H9 (cell line): ENCODE results near the gene SELENOH. TPM values are rescaled to one million over a fixed set of nuclear protein-coding genes. Genes with fewer than 3 reads are reported as not detected.

Experiments used
- DNase-seq: peaks from one replicate; pipeline ENCODE4 v3.0.0-alpha.2; 2017
- H2AFZ ChIP-seq: one replicate; pipeline ENCODE4 v1.6.1; 2013; ENCODE audit warnings: mild to moderate bottlenecking, low read length, control low read depth, moderate library complexity
- H2AK5ac ChIP-seq: 2 replicates; pipeline ENCODE4 v1.6.1; 2013; ENCODE audit warnings: low read length, control low read depth, mixed read lengths; ENCODE audit not compliant: insufficient read length
- H2BK120ac ChIP-seq: one replicate; pipeline ENCODE4 v1.6.1; 2013; ENCODE audit warnings: low read depth, mild to moderate bottlenecking, low read length, control low read depth, inconsistent platforms; ENCODE audit not compliant: poor library complexity, severe bottlenecking
- H2BK12ac ChIP-seq: 2 replicates; pipeline ENCODE4 v1.6.1; 2013; ENCODE audit warnings: low read length, control low read depth, mixed read lengths, low read depth; ENCODE audit not compliant: insufficient read length
- H2BK15ac ChIP-seq: 2 replicates; pipeline ENCODE4 v1.6.1; 2013; ENCODE audit warnings: low read depth, low read length, control low read depth
- H2BK20ac ChIP-seq: one replicate; pipeline ENCODE4 v1.6.1; 2013; ENCODE audit warnings: low read depth, mild to moderate bottlenecking, low read length, control low read depth, inconsistent platforms; ENCODE audit not compliant: poor library complexity, severe bottlenecking
- H2BK5ac ChIP-seq: 2 replicates; pipeline ENCODE4 v1.6.1; 2013; ENCODE audit warnings: low read length, control low read depth, mixed read lengths; ENCODE audit not compliant: insufficient read length
- H3K14ac ChIP-seq: 2 replicates; pipeline ENCODE4 v1.6.1; 2013; ENCODE audit warnings: low read length, control low read depth; ENCODE audit not compliant: insufficient read depth
- H3K18ac ChIP-seq: 2 replicates; pipeline ENCODE4 v1.6.1; 2013; ENCODE audit warnings: low read depth, mild to moderate bottlenecking, mixed read lengths, low read length, control low read depth; ENCODE audit not compliant: insufficient read length
- H3K23ac ChIP-seq: 2 replicates; pipeline ENCODE4 v1.6.1; 2013; ENCODE audit warnings: low read length, control low read depth, mixed read lengths, low read depth; ENCODE audit not compliant: insufficient read length
- H3K23me2 ChIP-seq: 2 replicates; pipeline ENCODE4 v1.6.1; 2013; ENCODE audit warnings: low read depth, mild to moderate bottlenecking, mixed read lengths, low read length, control low read depth; ENCODE audit not compliant: insufficient read length, poor library complexity, severe bottlenecking
- H3K27ac ChIP-seq: 2 replicates; pipeline ENCODE4 v1.5.1; 2013; ENCODE audit warnings: low read length, control low read depth, mixed read lengths, low read depth; ENCODE audit not compliant: insufficient read length
- H3K27me3 ChIP-seq: 2 replicates; pipeline ENCODE4 v1.6.1; 2013; ENCODE audit warnings: low read length, control low read depth, inconsistent platforms; ENCODE audit not compliant: insufficient read depth
- H3K4ac ChIP-seq: 2 replicates; pipeline ENCODE4 v1.6.1; 2013; ENCODE audit warnings: low read depth, mild to moderate bottlenecking, control low read depth, inconsistent platforms, low read length, moderate library complexity
- H3K4me1 ChIP-seq: 2 replicates; pipeline ENCODE4 v1.6.1; 2013; ENCODE audit warnings: low read length, control low read depth, inconsistent platforms; ENCODE audit not compliant: insufficient read depth
- H3K4me2 ChIP-seq: 2 replicates; pipeline ENCODE4 v1.6.1; 2013; ENCODE audit warnings: low read length, control low read depth, mixed read lengths; ENCODE audit not compliant: insufficient read length, insufficient read depth
- H3K56ac ChIP-seq: 2 replicates; pipeline ENCODE4 v1.6.1; 2013; ENCODE audit warnings: low read depth, mild to moderate bottlenecking, mixed read lengths, low read length, control low read depth; ENCODE audit not compliant: insufficient read length
- H3K79me1 ChIP-seq: 2 replicates; pipeline ENCODE4 v1.6.1; 2013; ENCODE audit warnings: low read depth, mild to moderate bottlenecking, moderate library complexity, low read length, control low read depth, inconsistent platforms; ENCODE audit not compliant: insufficient read depth, poor library complexity, severe bottlenecking
- H3K79me2 ChIP-seq: 2 replicates; pipeline ENCODE4 v1.6.1; 2013; ENCODE audit warnings: low read length, control low read depth, inconsistent platforms; ENCODE audit not compliant: insufficient read depth
- H3K9ac ChIP-seq: 2 replicates; pipeline ENCODE4 v1.6.1; 2013; ENCODE audit warnings: low read length, control low read depth, mixed read lengths; ENCODE audit not compliant: insufficient read length; ENCODE audit errors: extremely low read depth
- H3K9me3 ChIP-seq: one replicate; pipeline ENCODE4 v1.6.1; 2013; ENCODE audit warnings: low read depth, low read length, inconsistent platforms; ENCODE audit not compliant: control insufficient read depth
- H3T11ph ChIP-seq: one replicate; pipeline ENCODE4 v1.6.1; 2013; ENCODE audit warnings: mild to moderate bottlenecking, low read length, control low read depth, inconsistent platforms
- H4K20me1 ChIP-seq: one replicate; pipeline ENCODE4 v1.6.1; 2013; ENCODE audit not compliant: control insufficient read depth, insufficient read length, insufficient read depth
- H4K5ac ChIP-seq: 2 replicates; pipeline ENCODE4 v1.6.1; 2013; ENCODE audit warnings: low read depth, mild to moderate bottlenecking, mixed read lengths, low read length, control low read depth; ENCODE audit not compliant: insufficient read length
- H4K8ac ChIP-seq: replicated peaks from 2 replicates; pipeline ENCODE4 v1.6.1; 2013; ENCODE audit warnings: low read length, control low read depth, mixed read lengths, low read depth; ENCODE audit not compliant: insufficient read length
- H4K91ac ChIP-seq: 2 replicates; pipeline ENCODE4 v1.6.1; 2013; ENCODE audit warnings: low read depth, mild to moderate bottlenecking, moderate library complexity, mixed read lengths, low read length, control low read depth; ENCODE audit not compliant: insufficient read length
- H3K27ac Mint-ChIP-seq, 3 experiments: 2 replicates in 2 of 3; 3 replicates in 1 of 3; pipeline ENCODE4 v1.8.0; 2020 to 2021; ENCODE audit warnings: mixed read lengths in 3 of 3, mild to moderate bottlenecking in 1 of 3, moderate library complexity in 1 of 3
- H3K27me3 Mint-ChIP-seq: 2 replicates; pipeline ENCODE4 v1.8.0; 2021; ENCODE audit warnings: low read depth, mild to moderate bottlenecking, moderate library complexity, mixed read lengths
- H3K36me3 Mint-ChIP-seq, 3 experiments: 2 replicates in 2 of 3; 3 replicates in 1 of 3; pipeline ENCODE4 v1.8.0; 2020 to 2021; ENCODE audit warnings: low read depth in 3 of 3, mixed read lengths in 3 of 3; ENCODE audit not compliant: insufficient read depth in 1 of 3
- H3K4me1 Mint-ChIP-seq, 2 experiments: 2 replicates each; pipeline ENCODE4 v1.8.0; 2020; ENCODE audit warnings: mixed read lengths in 2 of 2
- H3K4me3 Mint-ChIP-seq, 2 experiments: 2 replicates in 1 of 2; 3 replicates in 1 of 2; pipeline ENCODE4 v1.8.0; 2020 to 2021; ENCODE audit warnings: mild to moderate bottlenecking in 2 of 2, mixed read lengths in 2 of 2, moderate library complexity in 1 of 2
- H3K9me3 Mint-ChIP-seq, 2 experiments: 2 replicates in 1 of 2; 3 replicates in 1 of 2; pipeline ENCODE4 v1.8.0; 2020; ENCODE audit warnings: mild to moderate bottlenecking in 2 of 2, mixed read lengths in 2 of 2, moderate library complexity in 1 of 2
- WGBS: extraction: QIAGEN DNeasy Blood & Tissue Kit; methylation state at CpG from one replicate; pipeline ENCODE4 v1.1.7; 2013; ENCODE audit warnings: missing lambda C conversion rate, low lambda C conversion rate, mixed read lengths; ENCODE audit not compliant: insufficient read length; ENCODE audit errors: extremely low coverage; 5-methylcytosine and 5-hydroxymethylcytosine counted together
- total RNA-seq: library from RNA; stranded (reverse); gene quantifications from 2 replicates; pipeline ENCODE4 v1.2.1, GENCODE V29; 2021
- TF ChIP-seq, protein P1 (sequence below): fragments of 200-600 bp; sonication (generic); conservative IDR thresholded peaks from 3 replicates; pipeline ENCODE4 v1.8.0; 2021; ENCODE audit warnings: antibody characterized with exemption, mild to moderate bottlenecking

SELENOH gene
- total RNA-seq, 1 experiment from 2014 or later, result 251 TPM

DNA sequence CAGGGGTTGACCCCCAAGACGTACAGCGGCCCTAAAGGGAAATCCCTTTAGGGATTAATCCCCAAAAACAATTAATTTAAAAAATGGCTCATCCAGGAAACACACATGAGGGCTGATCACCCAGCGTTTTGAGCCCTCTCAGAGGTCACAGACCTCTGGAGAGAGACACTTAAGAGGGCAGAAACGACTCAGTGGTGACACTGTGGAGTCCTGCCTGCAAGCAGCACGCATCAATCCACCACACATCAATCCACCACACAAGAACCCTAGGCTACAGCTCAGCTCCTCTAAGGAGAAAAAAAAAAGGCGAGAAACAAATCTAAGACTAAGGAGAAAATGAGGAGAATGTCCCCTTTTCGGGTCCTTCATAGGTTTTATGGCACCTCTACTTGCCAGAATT is 12.5 kb upstream of the SELENOH start:
- peaks cover 13 to 20% of the 10 kb centered on the region in 2 experiments for H3K4me1 Mint-ChIP-seq
- Histone ChIP-seq H3K56ac (no peak overlapping the region), H3K23me2 (no peaks in the 10 kb centered on the region), H3K79me1 (peaks cover 3% of the 10 kb centered on the region), H2BK120ac (no peak overlapping the region), H3K4me1 (no peaks in the 10 kb centered on the region; the same call in 1 of the 2 replicates), H2BK5ac (no peak overlapping the region), H3K4ac (no peak overlapping the region), H2AFZ (no peak overlapping the region), H3K9me3 (no peaks in the 10 kb centered on the region), H4K8ac (no peak overlapping the region), H4K5ac (no peak overlapping the region), H3K14ac (no peak overlapping the region), H3K18ac (no peak overlapping the region), H4K91ac (no peak overlapping the region), H3K23ac (no peak overlapping the region), H2BK20ac (no peak overlapping the region), H2BK15ac (no peak overlapping the region), H3K79me2 (peaks cover 4% of the 10 kb centered on the region; the same call in 1 of the 2 replicates), H2BK12ac (no peak overlapping the region), H3K27me3 (no peaks in the 10 kb centered on the region), H3T11ph (no peak overlapping the region), H3K4me2 (peak overlapping the region; percentile 21), H4K20me1 (no peaks in the 10 kb centered on the region), H2AK5ac (no peak overlapping the region), H3K27ac (peak overlapping the region; percentile 78), H3K9ac (no peak overlapping the region)
- WGBS, result no CpG with 5 or more reads among the region's 7 CpGs
- no peaks in the 10 kb centered on the region for H3K9me3 Mint-ChIP-seq
- H3K36me3 Mint-ChIP-seq, result peaks cover 4 to 6% (median 6%) of the 10 kb centered on the region in 3 experiments; a peak in 2 of 7 replicates
- DNase-seq, result no peak
- TF ChIP-seq, protein P1, sequence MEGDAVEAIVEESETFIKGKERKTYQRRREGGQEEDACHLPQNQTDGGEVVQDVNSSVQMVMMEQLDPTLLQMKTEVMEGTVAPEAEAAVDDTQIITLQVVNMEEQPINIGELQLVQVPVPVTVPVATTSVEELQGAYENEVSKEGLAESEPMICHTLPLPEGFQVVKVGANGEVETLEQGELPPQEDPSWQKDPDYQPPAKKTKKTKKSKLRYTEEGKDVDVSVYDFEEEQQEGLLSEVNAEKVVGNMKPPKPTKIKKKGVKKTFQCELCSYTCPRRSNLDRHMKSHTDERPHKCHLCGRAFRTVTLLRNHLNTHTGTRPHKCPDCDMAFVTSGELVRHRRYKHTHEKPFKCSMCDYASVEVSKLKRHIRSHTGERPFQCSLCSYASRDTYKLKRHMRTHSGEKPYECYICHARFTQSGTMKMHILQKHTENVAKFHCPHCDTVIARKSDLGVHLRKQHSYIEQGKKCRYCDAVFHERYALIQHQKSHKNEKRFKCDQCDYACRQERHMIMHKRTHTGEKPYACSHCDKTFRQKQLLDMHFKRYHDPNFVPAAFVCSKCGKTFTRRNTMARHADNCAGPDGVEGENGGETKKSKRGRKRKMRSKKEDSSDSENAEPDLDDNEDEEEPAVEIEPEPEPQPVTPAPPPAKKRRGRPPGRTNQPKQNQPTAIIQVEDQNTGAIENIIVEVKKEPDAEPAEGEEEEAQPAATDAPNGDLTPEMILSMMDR, result no peak
- peak overlapping the region in 1 of 2 experiments; percentile 68; a peak in 3 of 5 replicates for H3K4me3 Mint-ChIP-seq
- H3K27me3 Mint-ChIP-seq, result no peaks in the 10 kb centered on the region
- peak overlapping the region; percentile 51 to 98 (median 98) for H3K27ac Mint-ChIP-seq
